GM19438 (cell line): Measurements from ENCODE around the gene FRMD7.

Source experiments
- ATAC-seq: cut with Tn5 transposase; IDR thresholded peaks from one replicate; pipeline ENCODE4 v1.9.1; 2021; ENCODE audit warnings: low read depth; ENCODE audit not compliant: unreplicated experiment

FRMD7 gene

GRCh38 chrX:132037479-132037993 is 90.3 kb downstream of the FRMD7 start:
- ATAC-seq: no peak

GRCh38 chrX:132034648-132035047 is 93.2 kb downstream of the FRMD7 start:
- peak; percentile 44 for ATAC-seq

- peak; percentile 56 for ATAC-seq
Measured at GRCh38 chrX:132033166-132033565, 94.7 kb downstream of the FRMD7 start.

- no peak for ATAC-seq
Measured at GRCh38 chrX:132031867-132032266, 96.0 kb downstream of the FRMD7 start.

GRCh38 chrX:132030264-132030663 is 97.6 kb downstream of the FRMD7 start:
- ATAC-seq: no peak
